Endodermal cell (in vitro differentiated cells): ENCODE data around the gene XIRP2. TPM values are rescaled to one million over a fixed set of nuclear protein-coding genes. Genes with fewer than 3 reads are reported as not detected.

Experiments used
- DNase-seq: peaks from one replicate; pipeline ENCODE4 v3.0.0-alpha.2; 2017
- H3K27ac ChIP-seq: 2 replicates; pipeline ENCODE4 v1.5.1; 2013; ENCODE audit warnings: mild to moderate bottlenecking, low read depth, low read length, moderate library complexity
- H3K27me3 ChIP-seq: 2 replicates; pipeline ENCODE4 v1.6.1; 2013; ENCODE audit warnings: mild to moderate bottlenecking, low read length, moderate library complexity; ENCODE audit not compliant: insufficient read depth, control insufficient read depth, poor library complexity, severe bottlenecking
- H3K36me3 ChIP-seq: 2 replicates; pipeline ENCODE4 v1.7.0; 2013; ENCODE audit warnings: mild to moderate bottlenecking, low read length, moderate library complexity; ENCODE audit not compliant: control insufficient read depth, insufficient read depth
- H3K4me1 ChIP-seq: one replicate; pipeline ENCODE4 v1.7.0; 2013; ENCODE audit warnings: low read length; ENCODE audit not compliant: control insufficient read depth, insufficient read depth
- H3K4me3 ChIP-seq: 2 replicates; pipeline ENCODE4 v1.5.1; 2013; ENCODE audit warnings: mild to moderate bottlenecking, low read length, moderate library complexity
- H3K9ac ChIP-seq: 2 replicates; pipeline ENCODE4 v1.6.1; 2013; ENCODE audit warnings: mild to moderate bottlenecking, low read length, moderate library complexity; ENCODE audit not compliant: poor library complexity, severe bottlenecking; ENCODE audit errors: extremely low read depth
- H3K9me3 ChIP-seq: 2 replicates; pipeline ENCODE4 v1.6.1; 2013; ENCODE audit warnings: mild to moderate bottlenecking, low read length, moderate library complexity; ENCODE audit not compliant: control insufficient read depth
- H3K27ac Mint-ChIP-seq: 2 replicates; pipeline ENCODE4 v1.8.0; 2020; ENCODE audit warnings: mixed read lengths
- H3K27me3 Mint-ChIP-seq: 2 replicates; pipeline ENCODE4 v1.8.0; 2021; ENCODE audit warnings: mild to moderate bottlenecking, mixed read lengths; ENCODE audit not compliant: insufficient read depth
- H3K36me3 Mint-ChIP-seq: 2 replicates; pipeline ENCODE4 v1.8.0; 2020; ENCODE audit warnings: low read depth, mixed read lengths
- H3K4me1 Mint-ChIP-seq: 2 replicates; pipeline ENCODE4 v1.8.0; 2020; ENCODE audit warnings: mixed read lengths
- H3K4me3 Mint-ChIP-seq: 2 replicates; pipeline ENCODE4 v1.8.0; 2020; ENCODE audit warnings: mild to moderate bottlenecking, moderate library complexity, mixed read lengths
- H3K9me3 Mint-ChIP-seq: 2 replicates; pipeline ENCODE4 v1.8.0; 2020; ENCODE audit warnings: mild to moderate bottlenecking, mixed read lengths
- CTCF ChIP-seq: fragments of 200-600 bp; sonication (generic); conservative IDR thresholded peaks from 2 replicates; pipeline ENCODE4 v1.5.0; 2021; ENCODE audit warnings: antibody characterized with exemption, mild to moderate bottlenecking
- WGBS, 2 experiments: methylation state at CpG; one replicate each; pipeline versions ENCODE4 v1.1.5 to v1.1.7; 2013; ENCODE audit warnings: missing lambda C conversion rate in 2 of 2, mixed read lengths in 1 of 2; ENCODE audit not compliant: insufficient coverage in 1 of 2, insufficient read length in 1 of 2; 5-methylcytosine and 5-hydroxymethylcytosine counted together
- total RNA-seq, 2 donors: library from RNA; stranded (reverse); fragmentation: NEBNext Ultra II Directional in 1 of 2; extraction: Animal tissue kit (Norgen Biotek cat#: 25700) in 1 of 2; gene quantifications; 2 replicates in 1 of 2; 3 replicates in 1 of 2; pipeline ENCODE4 v1.2.1, GENCODE V29; 2021

XIRP2 gene
- total RNA-seq, 2 donors from 2014 or later = not detected

- WGBS, 2 experiments = 83 to 86% methylated on average over 1 of the region's 1 CpG
- Histone ChIP-seq H3K27me3 (no peaks in the 10 kb centered on the region), H3K27ac (no peak overlapping the region), H3K9me3 (no peaks in the 10 kb centered on the region), H3K4me3 (no peak overlapping the region), H3K4me1 (no peaks in the 10 kb centered on the region), H3K9ac (no peak overlapping the region), H3K36me3 (no peaks in the 10 kb centered on the region)
- TF ChIP-seq CTCF = no peak
- Mint-ChIP-seq H3K9me3 (peaks cover 8% of the 10 kb centered on the region), H3K36me3 (no peaks in the 10 kb centered on the region), H3K4me3 (no peak overlapping the region), H3K4me1 (no peaks in the 10 kb centered on the region), H3K27ac (no peak overlapping the region), H3K27me3 (no peaks in the 10 kb centered on the region)
- DNase-seq = no peak
Observed at GRCh38 chr2:166917415-166917814, 29.1 kb downstream of the XIRP2 start.

GRCh38 chr2:166921261-166921896, 33.1 kb downstream of the XIRP2 start:
- Mint-ChIP-seq H3K9me3 (no peaks in the 10 kb centered on the region), H3K36me3 (no peaks in the 10 kb centered on the region), H3K4me3 (no peak overlapping the region), H3K27me3 (no peaks in the 10 kb centered on the region), H3K4me1 (no peaks in the 10 kb centered on the region), H3K27ac (no peak overlapping the region)
- Histone ChIP-seq H3K27ac (no peak overlapping the region), H3K4me1 (no peaks in the 10 kb centered on the region), H3K9ac (no peak overlapping the region), H3K9me3 (no peaks in the 10 kb centered on the region), H3K36me3 (no peaks in the 10 kb centered on the region), H3K27me3 (no peaks in the 10 kb centered on the region), H3K4me3 (no peak overlapping the region)
- WGBS, 2 experiments = 88 to 92% methylated on average over 1 to 2 of the region's 2 CpGs
- TF ChIP-seq CTCF = no peak
- DNase-seq = no peak

GRCh38 chr2:166924967-166925366, 36.7 kb downstream of the XIRP2 start:
- Histone ChIP-seq H3K36me3 (no peaks in the 10 kb centered on the region), H3K27me3 (no peaks in the 10 kb centered on the region), H3K4me1 (no peaks in the 10 kb centered on the region), H3K27ac (no peak overlapping the region), H3K9ac (no peak overlapping the region), H3K4me3 (no peak overlapping the region), H3K9me3 (no peaks in the 10 kb centered on the region)
- Mint-ChIP-seq H3K4me1 (no peaks in the 10 kb centered on the region), H3K36me3 (no peaks in the 10 kb centered on the region), H3K27ac (no peak overlapping the region), H3K4me3 (no peak overlapping the region), H3K9me3 (no peaks in the 10 kb centered on the region), H3K27me3 (no peaks in the 10 kb centered on the region)
- no peak for TF ChIP-seq CTCF
- DNase-seq = no peak
